ENCODE data around the gene AUTS2.

DNA sequence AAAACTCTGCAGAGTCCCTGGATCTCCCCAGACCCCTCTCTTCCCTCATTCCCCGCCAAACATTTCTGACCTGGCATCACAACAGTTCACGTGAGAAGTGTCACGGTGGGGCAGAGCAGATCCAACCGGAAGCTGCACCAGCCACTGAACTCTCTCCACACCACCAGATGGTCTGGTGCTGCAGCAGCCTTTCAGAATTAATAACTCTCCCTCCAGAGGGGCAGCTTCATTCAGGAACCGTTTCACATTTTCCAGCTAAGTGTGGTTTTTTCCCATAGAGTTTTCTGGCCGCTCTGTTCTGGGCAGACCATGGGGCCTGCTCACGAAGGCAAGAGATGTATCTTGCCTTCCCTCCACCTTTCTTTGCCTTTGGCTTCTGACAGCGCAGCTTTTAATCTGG lies 1047.0 kb downstream of the AUTS2 start:
- TF ChIP-seq, protein P1, sequence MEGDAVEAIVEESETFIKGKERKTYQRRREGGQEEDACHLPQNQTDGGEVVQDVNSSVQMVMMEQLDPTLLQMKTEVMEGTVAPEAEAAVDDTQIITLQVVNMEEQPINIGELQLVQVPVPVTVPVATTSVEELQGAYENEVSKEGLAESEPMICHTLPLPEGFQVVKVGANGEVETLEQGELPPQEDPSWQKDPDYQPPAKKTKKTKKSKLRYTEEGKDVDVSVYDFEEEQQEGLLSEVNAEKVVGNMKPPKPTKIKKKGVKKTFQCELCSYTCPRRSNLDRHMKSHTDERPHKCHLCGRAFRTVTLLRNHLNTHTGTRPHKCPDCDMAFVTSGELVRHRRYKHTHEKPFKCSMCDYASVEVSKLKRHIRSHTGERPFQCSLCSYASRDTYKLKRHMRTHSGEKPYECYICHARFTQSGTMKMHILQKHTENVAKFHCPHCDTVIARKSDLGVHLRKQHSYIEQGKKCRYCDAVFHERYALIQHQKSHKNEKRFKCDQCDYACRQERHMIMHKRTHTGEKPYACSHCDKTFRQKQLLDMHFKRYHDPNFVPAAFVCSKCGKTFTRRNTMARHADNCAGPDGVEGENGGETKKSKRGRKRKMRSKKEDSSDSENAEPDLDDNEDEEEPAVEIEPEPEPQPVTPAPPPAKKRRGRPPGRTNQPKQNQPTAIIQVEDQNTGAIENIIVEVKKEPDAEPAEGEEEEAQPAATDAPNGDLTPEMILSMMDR (conservative IDR thresholded peaks at IDR 0.05; ENCODE audit: low read depth, low read length) = no peak
- no peak for TF ChIP-seq EZH2 (IDR thresholded peaks at IDR 0.05; ENCODE audit: borderline replicate concordance, low read depth, low read length, poor library complexity, severe bottlenecking)

All from A673 (cell line).